HEK293T (cell line): ENCODE results near the gene ZNF280A.

Experiments
- ARNT ChIP-seq: fragments of 450-650 bp; IDR thresholded peaks from 2 replicates; pipeline ENCODE4 v1.6.1; 2017; ENCODE audit warnings: mild to moderate bottlenecking
- BHLHE40 ChIP-seq: fragments of 450-650 bp; IDR thresholded peaks from 2 replicates; pipeline ENCODE4 v1.6.1; 2016; ENCODE audit warnings: mild to moderate bottlenecking, moderate library complexity, borderline replicate concordance
- ELF4 ChIP-seq: fragments of 450-650 bp; IDR thresholded peaks from 2 replicates; pipeline ENCODE4 v1.6.1; 2017; ENCODE audit warnings: antibody characterized with exemption
- FOXK2 ChIP-seq: fragments of 450-650 bp; IDR thresholded peaks from 2 replicates; pipeline ENCODE4 v1.6.1; 2016; ENCODE audit warnings: mild to moderate bottlenecking
- FOXM1 ChIP-seq: fragments of 450-650 bp; IDR thresholded peaks from 2 replicates; pipeline ENCODE4 v1.6.1; 2017; ENCODE audit warnings: mild to moderate bottlenecking, borderline replicate concordance
- L3MBTL2 ChIP-seq: fragments of 450-650 bp; conservative IDR thresholded peaks from 2 replicates; pipeline ENCODE4 v1.6.1; 2016; ENCODE audit warnings: mild to moderate bottlenecking
- NFRKB ChIP-seq: fragments of 450-650 bp; IDR thresholded peaks from 2 replicates; pipeline ENCODE4 v1.6.1; 2016; ENCODE audit warnings: mild to moderate bottlenecking, moderate library complexity
- SP1 ChIP-seq: fragments of 450-650 bp; IDR thresholded peaks from 2 replicates; pipeline ENCODE4 v1.6.1; 2017

DNA sequence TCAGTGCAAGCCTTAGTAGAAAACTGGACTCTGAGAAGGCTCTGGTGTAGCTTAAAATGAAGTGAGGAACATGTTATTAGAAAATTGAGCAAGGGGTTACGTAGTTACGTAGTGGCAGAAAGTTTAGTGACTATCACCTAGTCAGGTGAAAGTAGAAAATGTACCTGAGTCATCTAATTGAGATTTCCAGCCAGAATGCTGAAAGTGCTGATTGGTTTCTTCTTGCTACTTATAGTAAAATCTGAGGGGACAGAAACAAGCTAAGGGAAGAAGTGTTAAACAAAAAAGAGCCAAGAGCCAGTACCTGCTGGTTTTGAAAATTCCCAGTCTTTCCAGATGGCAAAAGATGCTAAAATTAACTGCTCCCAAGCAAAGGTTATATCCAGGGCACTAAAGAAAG lies 41.0 kb downstream of the ZNF280A start:
- TF ChIP-seq BHLHE40 (no peak), SP1 (no peak), ARNT (no peak), L3MBTL2 (no peak), FOXK2 (no peak), NFRKB (no peak), FOXM1 (no peak), ELF4 (no peak)
